ENCODE results near the gene CDC14A.
A peak's percentile ranks its signal among the peaks of the same experiment; 100 is the strongest.

DNA sequence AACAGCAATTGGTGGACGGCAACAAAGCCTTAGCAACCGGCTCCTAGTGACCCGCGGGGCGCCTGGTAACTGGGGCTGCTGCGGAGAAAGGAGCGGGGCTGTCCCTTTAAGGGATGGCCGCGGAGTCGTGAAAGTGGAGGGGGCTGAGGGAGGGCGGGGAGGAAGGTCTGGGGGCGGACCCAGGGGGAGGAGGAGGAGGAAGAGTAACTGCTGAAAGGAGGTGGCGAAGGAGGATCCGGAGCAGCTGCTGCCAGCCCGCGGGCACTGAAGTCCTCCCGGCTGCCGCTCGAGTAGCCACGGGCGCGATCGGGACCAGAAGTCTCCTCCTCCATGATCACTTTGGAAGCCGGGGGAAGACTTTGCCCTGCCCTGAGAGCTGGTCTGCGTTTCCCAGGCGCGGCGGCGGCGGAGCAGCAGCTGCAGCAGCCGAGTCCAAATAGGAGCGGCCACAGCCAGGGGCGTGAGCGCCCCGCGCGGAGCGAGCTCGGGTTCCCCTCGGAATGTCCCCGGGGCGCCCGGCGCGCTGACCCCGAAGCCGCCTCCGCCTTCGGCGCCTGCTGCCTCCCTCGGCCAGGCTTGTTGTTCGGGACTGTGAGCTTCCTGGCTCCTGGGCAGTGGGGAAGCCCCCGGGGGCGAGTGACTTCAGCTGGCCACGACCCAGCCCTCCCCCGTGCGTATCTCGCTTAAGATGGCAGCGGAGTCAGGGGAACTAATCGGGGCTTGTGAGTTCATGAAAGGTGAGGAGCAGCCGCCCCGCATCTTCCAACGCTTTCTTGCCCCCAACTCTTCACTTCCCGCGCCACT, at the start of gene CDC14A:
- TF ChIP-seq, protein P1, sequence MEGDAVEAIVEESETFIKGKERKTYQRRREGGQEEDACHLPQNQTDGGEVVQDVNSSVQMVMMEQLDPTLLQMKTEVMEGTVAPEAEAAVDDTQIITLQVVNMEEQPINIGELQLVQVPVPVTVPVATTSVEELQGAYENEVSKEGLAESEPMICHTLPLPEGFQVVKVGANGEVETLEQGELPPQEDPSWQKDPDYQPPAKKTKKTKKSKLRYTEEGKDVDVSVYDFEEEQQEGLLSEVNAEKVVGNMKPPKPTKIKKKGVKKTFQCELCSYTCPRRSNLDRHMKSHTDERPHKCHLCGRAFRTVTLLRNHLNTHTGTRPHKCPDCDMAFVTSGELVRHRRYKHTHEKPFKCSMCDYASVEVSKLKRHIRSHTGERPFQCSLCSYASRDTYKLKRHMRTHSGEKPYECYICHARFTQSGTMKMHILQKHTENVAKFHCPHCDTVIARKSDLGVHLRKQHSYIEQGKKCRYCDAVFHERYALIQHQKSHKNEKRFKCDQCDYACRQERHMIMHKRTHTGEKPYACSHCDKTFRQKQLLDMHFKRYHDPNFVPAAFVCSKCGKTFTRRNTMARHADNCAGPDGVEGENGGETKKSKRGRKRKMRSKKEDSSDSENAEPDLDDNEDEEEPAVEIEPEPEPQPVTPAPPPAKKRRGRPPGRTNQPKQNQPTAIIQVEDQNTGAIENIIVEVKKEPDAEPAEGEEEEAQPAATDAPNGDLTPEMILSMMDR (IDR thresholded peaks at IDR 0.05), result no peak
- TF ChIP-seq POLR2A (IDR thresholded peaks at IDR 0.05), result peak; percentile 57 to 88

Measured in adrenal gland (tissue), 5 donors.